MM.1S (cell line): ENCODE data around the gene PRTN3.

Experiments
- DNase-seq: peaks from one replicate; pipeline ENCODE4 v3.0.0-alpha.2; 2015
- H2AFZ ChIP-seq: fragments of 300-600 bp; sonication (generic); 2 replicates; pipeline ENCODE4 v1.6.0; 2016; ENCODE audit warnings: antibody characterized with exemption, low read length
- H3F3A ChIP-seq: fragments of 300-600 bp; sonication (generic); 2 replicates; pipeline ENCODE4 v1.6.1; 2016; ENCODE audit warnings: mild to moderate bottlenecking, antibody characterized with exemption, low read length, moderate library complexity, mixed read lengths; ENCODE audit not compliant: insufficient read depth
- H3K27ac ChIP-seq: fragments of 300-600 bp; sonication (generic); 2 replicates; pipeline ENCODE4 v1.5.1; 2016; ENCODE audit warnings: mild to moderate bottlenecking, low read length
- H3K27me3 ChIP-seq: fragments of 300-600 bp; sonication (generic); replicated peaks from 2 replicates; pipeline ENCODE4 v1.6.0; 2016; ENCODE audit warnings: low read length; ENCODE audit not compliant: insufficient read depth
- H3K36me3 ChIP-seq: fragments of 300-600 bp; sonication (generic); replicated peaks from 2 replicates; pipeline ENCODE4 v1.6.1; 2016; ENCODE audit warnings: mild to moderate bottlenecking, low read length, mixed read lengths; ENCODE audit not compliant: insufficient read depth
- H3K4me1 ChIP-seq: fragments of 300-600 bp; sonication (generic); 2 replicates; pipeline ENCODE4 v1.6.1; 2016; ENCODE audit warnings: low read length, mixed read lengths
- H3K4me2 ChIP-seq: fragments of 300-600 bp; sonication (generic); 2 replicates; pipeline ENCODE4 v1.6.0; 2016; ENCODE audit warnings: low read depth, low read length
- H3K4me3 ChIP-seq: fragments of 300-600 bp; sonication (generic); 2 replicates; pipeline ENCODE4 v1.5.1; 2016; ENCODE audit warnings: low read length, mixed read lengths
- H3K79me2 ChIP-seq: fragments of 300-600 bp; sonication (generic); 2 replicates; pipeline ENCODE4 v1.6.1; 2016; ENCODE audit warnings: mixed run types, low read length, mixed read lengths
- H3K9ac ChIP-seq: fragments of 300-600 bp; sonication (generic); 2 replicates; pipeline ENCODE4 v1.6.1; 2016; ENCODE audit warnings: low read length, mixed read lengths
- H3K9me2 ChIP-seq: fragments of 300-600 bp; sonication (generic); replicated peaks from 2 replicates; pipeline ENCODE4 v1.6.1; 2016; ENCODE audit warnings: mild to moderate bottlenecking, low read length, mixed read lengths; ENCODE audit not compliant: insufficient read depth
- H3K9me3 ChIP-seq: fragments of 300-600 bp; sonication (generic); replicated peaks from 2 replicates; pipeline ENCODE4 v1.6.1; 2016; ENCODE audit warnings: mild to moderate bottlenecking, low read length, mixed read lengths; ENCODE audit not compliant: insufficient read depth
- H4K20me1 ChIP-seq: fragments of 300-600 bp; sonication (generic); 2 replicates; pipeline ENCODE4 v1.6.1; 2016; ENCODE audit warnings: mild to moderate bottlenecking, low read length, moderate library complexity, mixed read lengths; ENCODE audit not compliant: insufficient read depth
- EZH2 ChIP-seq: fragments of 300-600 bp; sonication (generic); optimal IDR thresholded peaks from 2 replicates; pipeline ENCODE3; 2017; ENCODE audit warnings: low read depth, mild to moderate bottlenecking, antibody characterized with exemption, low read length, mixed read lengths
- EZH2phosphoT487 ChIP-seq: fragments of 300-600 bp; sonication (generic); IDR thresholded peaks from 2 replicates; pipeline ENCODE4 v1.6.1; 2018; ENCODE audit warnings: antibody characterized with exemption, low read length
- TF ChIP-seq, protein P1 (sequence below): fragments of 300-600 bp; sonication (generic); IDR thresholded peaks from 2 replicates; pipeline ENCODE4 v1.5.1; 2016; ENCODE audit warnings: antibody characterized with exemption, low read length, mixed read lengths

Gene PRTN3

GRCh38 chr19:896999-897398, 56.2 kb downstream of the PRTN3 start:
- Histone ChIP-seq H2AFZ (no peak overlapping the region), H3K9me2 (no peaks in the 10 kb centered on the region), H4K20me1 (no peaks in the 10 kb centered on the region), H3K36me3 (no peaks in the 10 kb centered on the region), H3K4me2 (no peak overlapping the region), H3K9me3 (no peaks in the 10 kb centered on the region), H3K4me1 (no peaks in the 10 kb centered on the region), H3K9ac (no peak overlapping the region), H3K4me3 (no peak overlapping the region), H3K27me3 (no peaks in the 10 kb centered on the region), H3K79me2 (peaks cover 6% of the 10 kb centered on the region), H3K27ac (no peak overlapping the region), H3F3A (no peaks in the 10 kb centered on the region)
- DNase-seq, result no peak
- TF ChIP-seq, protein P1, sequence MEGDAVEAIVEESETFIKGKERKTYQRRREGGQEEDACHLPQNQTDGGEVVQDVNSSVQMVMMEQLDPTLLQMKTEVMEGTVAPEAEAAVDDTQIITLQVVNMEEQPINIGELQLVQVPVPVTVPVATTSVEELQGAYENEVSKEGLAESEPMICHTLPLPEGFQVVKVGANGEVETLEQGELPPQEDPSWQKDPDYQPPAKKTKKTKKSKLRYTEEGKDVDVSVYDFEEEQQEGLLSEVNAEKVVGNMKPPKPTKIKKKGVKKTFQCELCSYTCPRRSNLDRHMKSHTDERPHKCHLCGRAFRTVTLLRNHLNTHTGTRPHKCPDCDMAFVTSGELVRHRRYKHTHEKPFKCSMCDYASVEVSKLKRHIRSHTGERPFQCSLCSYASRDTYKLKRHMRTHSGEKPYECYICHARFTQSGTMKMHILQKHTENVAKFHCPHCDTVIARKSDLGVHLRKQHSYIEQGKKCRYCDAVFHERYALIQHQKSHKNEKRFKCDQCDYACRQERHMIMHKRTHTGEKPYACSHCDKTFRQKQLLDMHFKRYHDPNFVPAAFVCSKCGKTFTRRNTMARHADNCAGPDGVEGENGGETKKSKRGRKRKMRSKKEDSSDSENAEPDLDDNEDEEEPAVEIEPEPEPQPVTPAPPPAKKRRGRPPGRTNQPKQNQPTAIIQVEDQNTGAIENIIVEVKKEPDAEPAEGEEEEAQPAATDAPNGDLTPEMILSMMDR, result no peak
- TF ChIP-seq EZH2, result no peak

DNA sequence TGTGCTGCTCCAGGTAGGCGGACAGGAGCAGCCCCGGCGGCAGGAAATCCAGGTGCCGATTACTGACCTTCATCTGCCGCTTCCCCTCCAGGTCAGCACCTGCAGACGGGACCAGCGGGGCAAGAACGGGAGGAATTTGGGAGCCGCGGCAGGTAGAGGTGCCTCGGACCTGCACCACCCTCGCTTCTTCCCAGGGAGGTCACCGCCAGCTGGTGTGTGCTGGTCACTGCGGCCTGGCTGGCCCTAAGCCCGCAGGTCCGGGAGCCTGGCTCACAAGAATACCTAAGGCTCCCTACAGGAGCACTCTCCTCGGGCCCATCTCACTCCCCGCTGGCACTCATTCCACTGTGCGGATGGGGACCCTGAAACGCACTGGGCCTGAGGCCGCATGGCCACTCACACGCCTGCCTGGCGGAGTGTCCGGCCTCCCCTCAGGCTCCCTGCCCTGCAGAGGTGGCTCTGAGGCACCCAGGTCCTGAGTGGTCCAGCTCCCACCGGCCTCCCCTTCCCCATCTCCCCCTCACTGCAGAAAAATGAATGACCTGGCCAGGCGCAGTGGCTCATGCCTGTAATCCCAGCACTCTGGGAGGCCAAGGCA, 56.7 kb downstream of the PRTN3 start:
- DNase-seq, result no peak
- Histone ChIP-seq H3K36me3 (no peaks in the 10 kb centered on the region), H3K4me1 (no peaks in the 10 kb centered on the region), H3F3A (no peaks in the 10 kb centered on the region), H2AFZ (no peak overlapping the region), H3K4me2 (no peak overlapping the region), H3K27me3 (no peaks in the 10 kb centered on the region), H3K9me2 (no peaks in the 10 kb centered on the region), H3K27ac (no peak overlapping the region), H3K4me3 (no peak overlapping the region), H3K9ac (no peak overlapping the region), H4K20me1 (no peaks in the 10 kb centered on the region), H3K9me3 (no peaks in the 10 kb centered on the region), H3K79me2 (peaks cover under 1% of the 10 kb centered on the region)
- TF ChIP-seq EZH2phosphoT487, result no peak
- TF ChIP-seq, protein P1, result no peak
- no peak for TF ChIP-seq EZH2
